GM12873 (cell line): ENCODE measurements around the gene SEPHS2.

Source experiments
- CTCF ChIP-seq: IDR thresholded peaks from 2 replicates; pipeline ENCODE4 v1.5.1; 2012; ENCODE audit warnings: low read depth, mild to moderate bottlenecking, moderate library complexity, low read length, control low read depth; ENCODE audit not compliant: insufficient read depth; ENCODE audit errors: missing control alignments

SEPHS2 gene, protein sequence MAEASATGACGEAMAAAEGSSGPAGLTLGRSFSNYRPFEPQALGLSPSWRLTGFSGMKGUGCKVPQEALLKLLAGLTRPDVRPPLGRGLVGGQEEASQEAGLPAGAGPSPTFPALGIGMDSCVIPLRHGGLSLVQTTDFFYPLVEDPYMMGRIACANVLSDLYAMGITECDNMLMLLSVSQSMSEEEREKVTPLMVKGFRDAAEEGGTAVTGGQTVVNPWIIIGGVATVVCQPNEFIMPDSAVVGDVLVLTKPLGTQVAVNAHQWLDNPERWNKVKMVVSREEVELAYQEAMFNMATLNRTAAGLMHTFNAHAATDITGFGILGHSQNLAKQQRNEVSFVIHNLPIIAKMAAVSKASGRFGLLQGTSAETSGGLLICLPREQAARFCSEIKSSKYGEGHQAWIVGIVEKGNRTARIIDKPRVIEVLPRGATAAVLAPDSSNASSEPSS

GRCh38 chr16:30445408-30446202 lies at the start of gene SEPHS2:
Gene SEPHS2 (minus strand): TSS chr16:30445874. CDS start chr16:30445727, 147 bp downstream.
- peak; percentile 46 for TF ChIP-seq CTCF

DNA sequence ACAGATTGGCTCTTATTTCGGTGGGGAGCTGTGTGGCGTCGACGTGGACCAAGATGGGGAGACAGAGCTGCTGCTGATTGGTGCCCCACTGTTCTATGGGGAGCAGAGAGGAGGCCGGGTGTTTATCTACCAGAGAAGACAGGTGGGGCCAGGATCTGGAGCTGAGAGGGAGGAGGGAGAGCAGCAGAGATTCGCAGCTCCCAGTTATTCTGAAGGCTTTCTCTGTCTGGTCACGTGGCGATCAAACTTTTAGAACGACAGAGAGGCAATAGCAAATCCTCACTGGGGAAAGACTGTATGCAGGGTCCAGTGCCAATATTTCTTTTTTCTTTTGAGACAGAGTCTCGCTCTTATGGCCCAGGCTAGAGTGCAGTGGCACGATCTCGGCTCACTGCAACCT lies 49.0 kb upstream of the SEPHS2 start:
- TF ChIP-seq CTCF: no peak

DNA sequence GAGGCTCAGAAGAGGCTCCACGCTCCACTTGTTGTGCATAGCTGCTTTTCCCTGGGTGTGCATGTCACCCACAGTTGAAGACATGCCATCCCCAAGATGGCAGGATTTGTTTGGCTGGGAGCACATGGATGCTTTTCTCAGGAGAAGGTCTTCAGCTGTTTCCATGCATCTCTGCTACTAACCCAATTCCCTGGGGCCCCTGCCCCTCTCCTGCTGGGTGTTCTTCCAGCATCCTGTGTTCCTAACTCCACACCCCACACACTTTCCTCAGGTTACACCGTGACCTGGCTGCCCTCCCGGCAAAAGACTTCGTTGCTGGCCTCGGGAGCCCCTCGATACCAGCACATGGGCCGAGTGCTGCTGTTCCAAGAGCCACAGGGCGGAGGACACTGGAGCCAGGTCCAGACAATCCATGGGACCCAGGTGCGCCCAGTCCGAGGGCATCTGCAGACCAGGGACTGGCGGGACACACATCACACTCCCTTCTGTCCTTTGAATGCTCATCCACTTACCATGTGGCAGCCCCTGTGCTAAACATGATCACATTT lies 48.3 kb upstream of the SEPHS2 start:
- no peak for TF ChIP-seq CTCF

DNA sequence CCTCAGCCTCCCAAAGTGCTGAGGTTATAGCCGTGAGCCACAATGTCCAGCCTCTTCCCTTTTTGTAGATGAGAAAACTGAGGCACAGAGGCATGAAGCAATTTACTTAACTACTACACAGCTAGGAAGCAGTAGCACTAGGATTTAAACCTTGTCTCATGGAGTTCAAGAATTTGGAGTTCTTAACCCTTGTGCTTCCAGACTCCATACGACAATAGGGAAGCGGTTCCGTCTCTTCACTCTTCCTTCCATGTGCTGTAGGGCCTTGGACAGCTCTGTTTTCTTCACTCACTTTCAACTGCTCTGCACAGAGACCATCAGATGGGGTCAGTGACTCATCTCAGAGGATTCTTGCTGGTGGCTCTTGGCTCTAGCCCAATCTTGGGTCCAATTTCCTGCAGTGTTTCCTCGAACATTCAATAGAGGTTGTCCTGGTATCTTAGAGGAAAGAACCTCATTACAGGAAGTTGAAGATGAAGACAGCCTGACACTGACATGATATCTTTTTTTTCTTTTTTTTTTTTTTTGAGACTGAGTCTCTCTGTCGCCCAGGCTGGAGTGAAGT lies 46.2 kb upstream of the SEPHS2 start:
- TF ChIP-seq CTCF: no peak

DNA sequence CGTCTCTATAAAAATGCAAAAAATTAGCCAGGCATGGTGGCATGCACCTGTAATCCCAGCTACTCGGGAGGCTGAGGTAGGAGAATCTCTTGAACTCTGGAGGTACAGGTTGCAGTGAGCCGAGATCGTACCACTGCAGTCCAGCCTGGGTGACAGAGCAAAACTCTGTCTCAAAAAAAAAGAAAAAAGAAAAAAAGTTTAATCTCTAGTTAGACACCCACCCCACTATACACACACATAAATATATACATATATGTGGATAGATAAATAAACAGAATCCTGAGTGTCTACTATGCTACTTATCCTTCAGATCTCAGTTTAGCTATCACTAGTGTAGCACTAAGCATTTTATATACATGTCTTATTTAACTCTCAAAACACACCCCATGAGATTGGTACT lies 45.6 kb upstream of the SEPHS2 start:
- TF ChIP-seq CTCF: no peak

DNA sequence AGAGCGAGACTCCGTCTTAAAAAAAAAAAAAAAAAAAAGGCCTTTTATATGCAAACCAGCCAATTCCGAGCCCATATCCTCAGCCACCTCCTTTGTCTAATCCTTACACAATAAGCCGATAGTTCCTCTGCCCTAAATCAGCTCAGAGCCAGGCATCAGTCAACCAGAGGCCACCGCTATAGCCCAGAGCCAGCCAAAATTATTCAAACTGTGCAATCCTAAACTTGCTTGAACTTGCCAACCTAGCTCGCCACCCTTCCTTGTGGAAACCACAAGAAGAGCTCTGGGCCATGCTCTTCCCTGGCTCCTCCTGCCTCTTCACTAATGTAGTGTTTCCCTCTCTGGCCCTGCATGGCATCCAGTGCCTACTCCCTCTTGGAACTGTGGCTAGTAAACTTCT lies 44.5 kb upstream of the SEPHS2 start:
- TF ChIP-seq CTCF: no peak
